RWPE2 (cell line): ENCODE results near the gene SYP.

Experiments
- ATAC-seq: fragments of 200-7000 bp; cut with Tn5 transposase; 3 replicates; pipeline ENCODE4 v1.9.1; 2021; ENCODE audit warnings: low read depth
- DNase-seq: peaks from one replicate; pipeline ENCODE4 v3.0.0-alpha.2; 2020; ENCODE audit warnings: low spot score
- H3K27ac ChIP-seq: fragments of 450-650 bp; 2 replicates; pipeline ENCODE4 v1.5.1; 2017; ENCODE audit warnings: mild to moderate bottlenecking; ENCODE audit not compliant: poor library complexity, severe bottlenecking
- H3K27me3 ChIP-seq: fragments of 250-450 bp; sonication (Bioruptor Pico); 2 replicates; pipeline ENCODE4 v1.5.1; 2021; ENCODE audit warnings: mild to moderate bottlenecking, moderate library complexity; ENCODE audit not compliant: insufficient read depth, poor library complexity, severe bottlenecking
- H3K36me3 ChIP-seq: fragments of 250-450 bp; sonication (Bioruptor Pico); 2 replicates; pipeline ENCODE4 v1.5.1; 2020; ENCODE audit warnings: low read depth, mild to moderate bottlenecking, moderate library complexity
- H3K4me1 ChIP-seq: fragments of 250-450 bp; sonication (Bioruptor Pico); 2 replicates; pipeline ENCODE4 v1.5.1; 2021; ENCODE audit warnings: mild to moderate bottlenecking, moderate library complexity; ENCODE audit not compliant: insufficient read depth, poor library complexity, severe bottlenecking
- H3K4me3 ChIP-seq: fragments of 250-450 bp; sonication (Bioruptor Pico); 2 replicates; pipeline ENCODE4 v1.5.1; 2021; ENCODE audit warnings: mild to moderate bottlenecking, moderate library complexity; ENCODE audit not compliant: severe bottlenecking
- H3K9me3 ChIP-seq: fragments of 250-450 bp; sonication (Bioruptor Pico); 2 replicates; pipeline ENCODE4 v1.5.1; 2021; ENCODE audit warnings: mild to moderate bottlenecking, moderate library complexity; ENCODE audit not compliant: severe bottlenecking
- TF ChIP-seq, protein P1 (sequence below): fragments of 450-650 bp; IDR thresholded peaks from one replicate; pipeline ENCODE4 v1.5.1; 2017; ENCODE audit warnings: mild to moderate bottlenecking, moderate library complexity; ENCODE audit not compliant: poor library complexity, severe bottlenecking

SYP gene

DNA sequence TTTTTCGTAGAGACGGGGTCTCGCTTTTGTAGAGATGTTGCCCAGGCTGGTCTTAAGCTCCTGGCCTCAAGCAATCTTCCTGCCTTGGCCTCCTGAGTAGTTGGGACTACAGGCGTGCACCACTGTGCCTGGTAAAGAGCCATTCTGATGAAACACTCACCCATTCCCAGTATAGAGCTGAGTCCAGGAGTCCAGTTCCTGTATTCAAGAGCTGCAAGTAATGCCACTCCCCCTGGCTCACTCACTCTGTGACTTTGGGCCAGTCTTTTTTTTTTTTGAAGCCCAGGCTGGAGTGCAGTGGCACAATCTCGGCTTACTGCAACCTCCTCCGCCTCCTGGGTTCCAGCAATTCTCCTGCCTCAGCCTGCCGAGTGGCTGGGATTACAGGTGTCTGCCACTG is 38.7 kb upstream of the SYP start:
- ATAC-seq (no peak), DNase-seq (no peak)
- H3K27me3 ChIP-seq, result no peaks in the 10 kb centered on the region
- no peaks in the 10 kb centered on the region for H3K9me3 ChIP-seq
- no peaks in the 10 kb centered on the region for H3K36me3 ChIP-seq
- no peak overlapping the region for H3K4me3 ChIP-seq
- TF ChIP-seq, protein P1, sequence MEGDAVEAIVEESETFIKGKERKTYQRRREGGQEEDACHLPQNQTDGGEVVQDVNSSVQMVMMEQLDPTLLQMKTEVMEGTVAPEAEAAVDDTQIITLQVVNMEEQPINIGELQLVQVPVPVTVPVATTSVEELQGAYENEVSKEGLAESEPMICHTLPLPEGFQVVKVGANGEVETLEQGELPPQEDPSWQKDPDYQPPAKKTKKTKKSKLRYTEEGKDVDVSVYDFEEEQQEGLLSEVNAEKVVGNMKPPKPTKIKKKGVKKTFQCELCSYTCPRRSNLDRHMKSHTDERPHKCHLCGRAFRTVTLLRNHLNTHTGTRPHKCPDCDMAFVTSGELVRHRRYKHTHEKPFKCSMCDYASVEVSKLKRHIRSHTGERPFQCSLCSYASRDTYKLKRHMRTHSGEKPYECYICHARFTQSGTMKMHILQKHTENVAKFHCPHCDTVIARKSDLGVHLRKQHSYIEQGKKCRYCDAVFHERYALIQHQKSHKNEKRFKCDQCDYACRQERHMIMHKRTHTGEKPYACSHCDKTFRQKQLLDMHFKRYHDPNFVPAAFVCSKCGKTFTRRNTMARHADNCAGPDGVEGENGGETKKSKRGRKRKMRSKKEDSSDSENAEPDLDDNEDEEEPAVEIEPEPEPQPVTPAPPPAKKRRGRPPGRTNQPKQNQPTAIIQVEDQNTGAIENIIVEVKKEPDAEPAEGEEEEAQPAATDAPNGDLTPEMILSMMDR, result no peak
- H3K27ac ChIP-seq, result no peak overlapping the region
- no peaks in the 10 kb centered on the region for H3K4me1 ChIP-seq

DNA sequence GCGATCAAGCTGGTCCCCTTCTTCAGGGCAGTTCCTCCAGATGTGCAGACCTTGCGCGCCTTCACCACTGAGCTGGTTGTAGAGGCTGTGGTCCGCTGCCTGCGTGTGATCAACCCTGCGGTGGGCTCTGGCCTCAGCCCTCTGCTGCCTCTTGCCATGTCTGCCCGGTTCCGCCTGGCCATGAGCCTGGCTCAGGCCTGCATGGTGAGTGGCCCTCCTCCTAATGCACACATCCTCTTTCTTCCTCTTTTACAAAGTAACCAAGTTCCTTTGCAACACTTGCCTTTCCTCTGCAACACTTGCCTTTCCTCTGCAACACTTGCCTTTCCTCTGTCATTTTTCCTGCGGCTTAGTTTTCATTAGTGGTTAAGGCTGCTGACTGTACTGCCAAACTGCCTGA is 37.1 kb upstream of the SYP start:
- Histone ChIP-seq H3K27ac (no peak overlapping the region), H3K36me3 (no peaks in the 10 kb centered on the region), H3K4me3 (no peak overlapping the region), H3K4me1 (no peaks in the 10 kb centered on the region), H3K27me3 (no peaks in the 10 kb centered on the region), H3K9me3 (no peaks in the 10 kb centered on the region)
- ATAC-seq (no peak), DNase-seq (no peak)
- TF ChIP-seq, protein P1, result no peak

GRCh38 chrX:49233887-49234555 is 34.0 kb upstream of the SYP start:
- Histone ChIP-seq H3K36me3 (no peaks in the 10 kb centered on the region), H3K9me3 (no peaks in the 10 kb centered on the region), H3K4me3 (no peak overlapping the region), H3K27me3 (no peaks in the 10 kb centered on the region), H3K4me1 (no peaks in the 10 kb centered on the region), H3K27ac (no peak overlapping the region)
- DNase-seq (no peak), ATAC-seq (no peak)
- TF ChIP-seq, protein P1, result no peak

DNA sequence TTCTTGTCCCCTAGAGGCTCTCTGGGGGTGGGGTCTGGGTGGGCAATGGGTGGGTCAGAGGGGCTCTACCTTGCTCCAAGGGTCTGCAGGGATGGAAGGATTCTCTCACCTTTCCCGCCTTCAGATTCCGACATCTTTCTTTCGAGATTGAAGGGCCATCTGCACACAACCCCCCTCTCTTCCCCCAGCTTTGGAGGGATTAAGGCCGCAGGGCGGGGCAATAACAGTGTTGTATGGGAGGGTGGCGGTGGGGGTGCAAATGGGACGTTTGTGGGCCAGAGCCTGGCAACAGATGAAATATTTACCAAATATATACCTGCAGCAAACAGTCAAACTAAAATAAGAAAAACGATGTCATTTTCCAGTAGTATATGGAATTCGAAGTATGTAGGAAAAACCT is 33.2 kb upstream of the SYP start, which contains the start of gene CACNA1F:
Gene CACNA1F (minus strand): TSS at position 165 of the 400 bp plus-strand sequence. CDS start 31 bp downstream, at position 134.
- no peaks in the 10 kb centered on the region for H3K4me1 ChIP-seq
- H3K4me3 ChIP-seq, result no peak within 1 kb of the TSS
- H3K27me3 ChIP-seq, result no peaks in the 10 kb centered on the region
- no peaks in the 10 kb centered on the region for H3K36me3 ChIP-seq
- no peak for DNase-seq
- no peak within 1 kb of the TSS for H3K27ac ChIP-seq
- ATAC-seq, result no peak
- H3K9me3 ChIP-seq, result no peaks in the 10 kb centered on the region
- TF ChIP-seq, protein P1, result no peak

DNA sequence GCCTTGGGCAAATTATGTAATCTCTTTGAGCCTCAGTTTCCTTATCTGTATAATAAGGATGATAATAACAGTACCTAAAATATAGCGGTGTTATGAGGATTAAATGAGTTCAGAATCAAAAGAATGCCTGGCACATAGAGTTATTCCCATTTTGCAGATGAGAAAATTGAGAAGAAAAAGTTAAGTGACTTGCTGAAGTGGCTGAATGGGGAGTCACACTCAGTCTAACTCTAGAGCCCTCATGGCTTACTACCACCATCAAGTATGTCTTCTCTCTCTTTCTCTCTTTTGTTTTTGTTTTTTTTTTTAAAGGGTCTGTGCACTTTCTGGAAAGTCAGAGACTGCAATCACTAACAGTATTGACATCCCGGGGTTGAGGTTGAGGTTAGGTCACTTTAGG is 32.5 kb upstream of the SYP start:
- TF ChIP-seq, protein P1, result no peak
- Histone ChIP-seq H3K27me3 (no peaks in the 10 kb centered on the region), H3K4me1 (no peaks in the 10 kb centered on the region), H3K4me3 (no peak overlapping the region), H3K36me3 (no peaks in the 10 kb centered on the region), H3K27ac (no peak overlapping the region), H3K9me3 (no peaks in the 10 kb centered on the region)
- no peak for DNase-seq
- no peak for ATAC-seq
